Measurements from ENCODE around the gene LPIN1. TPM values are rescaled to one million over a fixed set of nuclear protein-coding genes. Genes with fewer than 3 reads are reported as not detected.

LPIN1 gene
- total RNA-seq, 4 donors from 2014 or later: 19.0 to 52.3 (median 30.5) TPM

- no peaks in the 10 kb centered on the region for H3K9me3 ChIP-seq
- no peaks in the 10 kb centered on the region for H3K36me3 ChIP-seq
- intact Hi-C loops (cut with DNase I; ENCODE audit: low total_unique reads): no loop called here
- no peak for DNase-seq
- no peak for TF ChIP-seq CTCF (IDR thresholded peaks at IDR 0.05)
- TF ChIP-seq POLR2A (IDR thresholded peaks at IDR 0.05): no peak
- H3K27ac ChIP-seq: no peak overlapping the region
- no peak overlapping the region for H3K4me3 ChIP-seq
- H3K4me1 ChIP-seq: no peaks in the 10 kb centered on the region
- H3K27me3 ChIP-seq: no peaks in the 10 kb centered on the region
Measured at GRCh38 chr2:11768946-11769345, 22.5 kb downstream of the LPIN1 start.

DNA sequence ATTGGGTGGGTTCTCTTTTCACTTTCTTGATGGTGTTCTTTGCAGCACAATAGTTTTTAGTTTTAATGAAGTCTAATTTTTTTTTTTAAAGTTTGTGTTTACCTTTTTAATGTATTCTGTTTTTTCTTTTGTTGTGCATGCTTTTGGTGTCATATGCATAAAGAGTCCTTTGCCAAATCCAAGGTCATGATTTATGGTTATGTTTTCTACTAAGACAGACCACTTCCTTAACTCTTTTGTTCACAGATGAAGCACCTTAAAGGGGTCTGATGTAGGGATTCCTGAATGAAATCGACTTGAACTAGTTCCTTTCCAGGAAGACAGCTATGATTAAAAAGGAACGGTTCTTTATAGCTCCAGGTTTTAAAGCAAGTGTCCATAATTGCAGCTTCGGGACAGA, 23.1 kb downstream of the LPIN1 start:
- no peaks in the 10 kb centered on the region for H3K9me3 ChIP-seq
- no peaks in the 10 kb centered on the region for H3K27me3 ChIP-seq
- no peak for DNase-seq
- no peaks in the 10 kb centered on the region for H3K4me1 ChIP-seq
- no peak overlapping the region for H3K4me3 ChIP-seq
- TF ChIP-seq POLR2A (IDR thresholded peaks at IDR 0.05) (no peak), CTCF (IDR thresholded peaks at IDR 0.05) (no peak)
- no peaks in the 10 kb centered on the region for H3K36me3 ChIP-seq
- H3K27ac ChIP-seq: no peak overlapping the region
- intact Hi-C loops (cut with DNase I; ENCODE audit: low total_unique reads): no loop called here

DNA sequence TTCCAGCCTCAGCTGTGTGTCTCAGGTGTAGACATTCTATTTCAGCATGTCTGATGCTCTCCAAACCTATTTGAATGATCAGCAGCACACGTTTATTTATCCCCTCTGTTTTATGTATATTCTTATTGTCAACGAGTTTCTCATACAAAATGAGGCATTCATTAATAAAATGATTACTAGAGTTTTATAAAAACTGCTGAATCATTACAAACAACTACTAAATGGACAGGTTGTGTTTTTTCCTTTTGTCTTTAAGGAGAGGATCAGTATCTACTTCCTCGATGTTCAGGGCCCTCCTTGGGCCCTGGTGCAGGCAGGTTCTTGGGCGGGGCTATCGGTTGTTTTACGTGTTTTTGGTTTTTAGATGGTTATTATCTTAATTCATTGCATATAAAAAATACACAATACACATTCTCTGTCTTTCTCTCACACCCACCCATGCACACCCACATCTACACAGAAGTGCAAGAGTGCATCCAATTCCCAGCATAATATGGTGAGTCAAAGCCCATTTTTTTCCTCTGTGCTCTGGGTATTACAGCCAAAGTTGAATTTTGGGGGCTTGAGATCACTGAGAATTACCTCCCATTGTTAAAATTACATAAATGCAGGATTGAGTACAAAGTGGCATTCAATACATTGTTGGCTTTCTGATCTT, 24.2 kb downstream of the LPIN1 start:
- Histone ChIP-seq H3K27me3 (no peaks in the 10 kb centered on the region), H3K36me3 (no peaks in the 10 kb centered on the region), H3K9me3 (no peaks in the 10 kb centered on the region), H3K27ac (no peak overlapping the region), H3K4me3 (no peak overlapping the region), H3K4me1 (no peaks in the 10 kb centered on the region)
- no peak for DNase-seq
- TF ChIP-seq CTCF (IDR thresholded peaks at IDR 0.05): no peak
- intact Hi-C loops (cut with DNase I; ENCODE audit: low total_unique reads): no loop called here

DNA sequence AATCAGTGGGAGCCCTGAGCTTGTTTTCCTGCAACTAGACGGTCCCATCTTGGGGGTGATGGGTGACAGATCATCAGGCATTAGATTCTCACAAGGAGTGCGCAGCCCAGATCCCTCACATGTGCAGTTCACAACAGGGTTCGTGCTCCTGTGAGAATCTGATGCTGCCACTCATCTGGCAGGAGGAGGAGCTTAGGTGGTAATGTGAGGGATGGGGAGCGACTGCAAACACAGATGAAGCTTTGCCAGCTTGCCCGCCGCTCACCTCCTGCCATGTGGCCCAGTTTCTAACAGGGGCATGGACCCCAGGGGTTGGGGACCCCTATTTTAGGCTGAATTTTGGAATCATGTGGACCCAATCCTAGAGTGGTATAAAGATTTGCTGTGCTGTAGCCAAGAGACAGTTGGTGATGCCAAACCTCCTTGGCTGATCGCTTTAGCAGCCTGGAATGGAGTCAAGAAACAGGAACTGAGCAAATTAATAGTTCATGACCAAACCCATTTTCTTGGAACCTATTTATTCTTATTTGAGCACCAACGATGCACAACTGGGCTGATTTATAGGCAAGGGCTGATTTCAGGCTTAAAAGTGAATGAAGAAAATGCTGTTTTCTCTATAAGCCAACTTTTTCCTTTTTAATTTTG, 25.7 kb downstream of the LPIN1 start:
- no peak for TF ChIP-seq CTCF (IDR thresholded peaks at IDR 0.05)
- TF ChIP-seq POLR2A (IDR thresholded peaks at IDR 0.05): no peak
- no peaks in the 10 kb centered on the region for H3K36me3 ChIP-seq

DNA sequence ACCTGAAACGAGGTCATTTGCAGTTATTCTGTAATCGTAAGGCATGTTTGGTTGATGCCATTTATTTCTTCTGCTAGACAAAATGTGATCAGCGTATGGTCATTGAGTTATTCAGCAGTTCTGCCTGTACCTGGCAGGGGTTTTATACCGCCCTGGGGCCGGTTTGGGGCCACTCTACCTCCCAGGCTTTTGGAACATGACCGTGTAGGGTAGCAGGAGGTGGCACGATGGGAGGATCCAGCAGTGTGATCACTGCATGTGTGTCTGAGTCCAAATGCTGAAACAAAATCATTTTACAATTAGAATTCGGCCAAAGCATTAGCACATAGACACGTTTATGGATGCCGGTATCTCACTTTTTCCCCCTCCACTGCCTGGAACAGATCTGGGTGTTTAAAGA, 26.7 kb downstream of the LPIN1 start:
- no peak for DNase-seq
- intact Hi-C loops (cut with DNase I; ENCODE audit: low total_unique reads): no loop called here
- Histone ChIP-seq H3K4me1 (no peaks in the 10 kb centered on the region), H3K36me3 (no peaks in the 10 kb centered on the region), H3K9me3 (no peaks in the 10 kb centered on the region), H3K27me3 (no peaks in the 10 kb centered on the region), H3K27ac (no peak overlapping the region), H3K4me3 (no peak overlapping the region)
- TF ChIP-seq POLR2A (IDR thresholded peaks at IDR 0.05) (no peak), CTCF (IDR thresholded peaks at IDR 0.05) (no peak)

More for the DNA sequence above, 25.7 kb downstream of the LPIN1 start:
- intact Hi-C loops (cut with DNase I; ENCODE audit: low total_unique reads): no loop called here
- Histone ChIP-seq H3K9me3 (no peaks in the 10 kb centered on the region), H3K4me3 (no peak overlapping the region), H3K27me3 (no peaks in the 10 kb centered on the region), H3K4me1 (no peaks in the 10 kb centered on the region), H3K27ac (no peak overlapping the region)
- DNase-seq: no peak
